ENCODE measurements around the gene BPIFB2.
A peak's percentile ranks its signal among the peaks of the same experiment; 100 is the strongest.

Gene BPIFB2

DNA sequence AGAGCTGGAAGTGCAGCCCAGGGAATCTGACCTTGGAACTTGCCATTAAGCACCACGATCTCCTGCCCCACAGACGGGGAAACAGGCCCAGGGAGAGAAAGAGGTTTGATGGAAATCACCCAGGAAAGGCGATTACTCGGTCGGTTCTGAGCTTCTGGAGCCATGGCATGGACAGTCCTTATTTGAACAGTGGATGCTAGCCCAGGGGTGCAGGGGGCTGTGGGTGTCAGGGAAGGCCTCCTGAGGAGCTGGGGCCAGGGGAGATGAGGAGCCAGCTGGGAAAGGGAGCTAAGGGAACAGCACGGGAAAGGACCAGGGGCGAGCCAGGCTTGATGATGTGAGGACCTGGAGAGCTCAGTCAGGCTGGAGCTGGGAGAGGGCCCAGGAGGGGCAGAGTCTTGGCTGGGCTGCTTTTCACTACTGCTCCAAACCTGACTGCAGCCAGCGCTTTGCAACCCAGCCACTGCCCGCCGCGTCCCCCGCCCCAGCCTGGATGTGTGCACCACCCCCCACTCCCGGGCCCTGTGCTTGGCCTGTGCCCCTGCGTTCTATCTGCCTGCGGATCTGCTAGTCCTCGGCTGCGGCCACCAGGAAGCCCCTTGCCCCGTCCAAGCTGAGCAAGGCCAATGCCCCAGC lies 21.1 kb upstream of the BPIFB2 start:
- DNase-seq (ENCODE audit: low read depth) = no peak

DNA sequence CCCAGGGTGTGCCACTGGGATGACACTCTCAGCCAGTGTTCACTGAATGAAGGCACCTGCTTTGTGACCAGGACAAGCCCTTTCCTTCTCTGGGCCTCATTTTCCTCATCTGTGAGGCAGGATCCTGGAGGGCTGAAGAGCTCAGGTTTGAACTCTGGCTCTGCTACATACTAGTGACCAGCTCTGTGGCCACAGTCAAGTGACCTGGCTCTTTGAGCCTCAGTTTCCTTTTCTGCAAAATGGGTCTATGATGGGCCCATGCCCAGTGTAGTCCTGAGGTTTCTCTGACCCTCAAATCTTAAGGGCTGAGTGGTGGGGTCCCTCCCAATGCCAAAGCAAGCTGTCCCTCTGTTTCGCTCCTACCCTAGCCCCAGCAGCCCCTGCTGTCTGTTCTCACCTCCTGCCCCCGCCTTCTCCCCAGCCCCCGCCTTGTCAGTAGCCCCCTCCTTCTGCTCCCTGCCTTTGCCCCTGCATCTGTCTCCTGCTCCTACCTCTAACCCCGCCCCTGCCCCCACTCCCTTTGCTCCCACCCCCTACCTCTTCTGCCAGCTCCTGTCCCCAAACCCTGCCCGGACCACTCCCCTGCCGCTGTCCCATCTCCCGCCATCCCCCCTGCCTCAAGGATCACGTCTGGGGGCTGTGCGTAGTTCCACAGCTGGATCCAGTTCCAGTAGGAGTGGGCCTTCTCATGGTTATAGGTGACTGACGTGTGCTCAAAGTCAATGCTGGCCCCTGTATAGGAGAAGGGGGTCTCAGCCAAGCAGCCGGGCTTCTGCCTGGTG lies 20.3 kb upstream of the BPIFB2 start:
- no peak for DNase-seq (ENCODE audit: low read depth)

DNA sequence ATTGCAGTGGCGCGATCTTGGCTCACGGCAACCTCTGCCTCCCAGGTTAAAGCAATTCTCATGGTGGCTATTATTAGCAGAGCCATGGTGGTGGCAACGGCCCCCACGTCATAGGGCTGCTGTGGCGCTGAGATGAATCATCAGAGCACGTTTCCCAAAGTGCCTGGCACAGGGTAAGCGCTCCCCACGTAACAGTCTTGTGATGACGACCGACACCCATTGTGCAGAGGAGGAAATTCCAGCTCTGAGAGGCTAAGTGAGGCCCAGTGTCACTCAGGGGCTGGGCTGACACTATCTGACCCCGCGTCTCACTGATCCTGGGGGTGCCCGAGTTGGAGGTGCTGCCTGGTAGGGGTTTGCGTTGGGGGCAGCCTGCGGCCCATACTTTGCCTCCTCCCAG lies 19.5 kb upstream of the BPIFB2 start:
- DNase-seq (ENCODE audit: low read depth) = no peak

DNA sequence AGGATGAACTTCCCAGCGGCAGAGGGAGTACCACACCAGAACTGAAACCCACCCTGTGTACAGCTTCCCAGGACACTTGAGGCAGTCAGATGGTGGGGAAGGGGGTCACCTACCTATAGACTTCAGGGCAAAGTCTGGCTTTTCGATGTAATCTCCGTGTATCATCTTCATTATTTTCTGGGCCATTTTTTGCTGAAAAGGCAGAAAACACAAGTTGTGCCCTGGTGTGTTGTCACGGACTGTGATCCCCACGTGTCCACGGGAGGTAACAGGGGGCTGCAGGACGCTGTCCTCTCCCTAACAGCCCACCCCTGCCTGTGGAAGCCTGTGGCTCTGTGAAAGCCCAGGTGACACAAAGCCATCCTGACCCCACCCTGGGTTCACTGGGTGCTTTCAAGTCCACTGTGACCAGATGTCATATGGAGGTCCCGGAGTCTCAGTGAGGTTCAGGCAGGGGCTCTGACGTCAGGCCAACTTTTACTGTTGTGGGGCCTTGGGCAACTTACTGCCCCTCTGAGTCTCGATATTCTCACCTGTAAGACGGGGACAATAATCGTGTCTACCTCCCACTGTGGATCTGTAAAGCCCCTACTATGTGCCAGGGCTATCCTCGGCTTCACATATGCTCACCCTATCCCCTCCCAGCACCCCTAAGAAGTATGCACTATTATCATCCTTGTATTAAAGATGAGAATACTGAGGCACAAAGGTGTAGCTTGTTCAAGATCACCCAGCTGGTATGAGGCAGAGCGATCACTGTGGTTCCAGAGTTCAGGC lies 17.8 kb upstream of the BPIFB2 start:
- no peak for DNase-seq (ENCODE audit: low read depth)

DNA sequence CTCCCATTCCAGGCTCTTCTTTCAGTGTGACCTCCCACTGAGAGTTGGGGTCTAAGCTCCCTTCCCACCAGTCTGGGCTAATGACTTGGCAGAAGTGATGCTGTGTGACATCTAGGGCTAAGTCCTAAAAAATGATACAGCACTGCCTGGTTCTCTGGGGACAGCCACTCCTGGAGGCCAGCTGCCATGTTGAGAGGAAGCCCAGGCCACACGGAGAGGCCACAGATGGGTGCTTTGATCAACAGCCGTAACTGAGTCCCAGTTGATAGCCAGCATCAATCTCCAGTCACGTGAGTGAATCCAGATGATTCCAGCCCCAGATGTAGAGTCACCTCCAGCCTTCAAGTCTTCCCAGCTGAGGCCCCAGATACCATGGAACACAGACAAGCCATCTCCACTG lies 17.1 kb upstream of the BPIFB2 start:
- DNase-seq (ENCODE audit: low read depth) = no peak

DNA sequence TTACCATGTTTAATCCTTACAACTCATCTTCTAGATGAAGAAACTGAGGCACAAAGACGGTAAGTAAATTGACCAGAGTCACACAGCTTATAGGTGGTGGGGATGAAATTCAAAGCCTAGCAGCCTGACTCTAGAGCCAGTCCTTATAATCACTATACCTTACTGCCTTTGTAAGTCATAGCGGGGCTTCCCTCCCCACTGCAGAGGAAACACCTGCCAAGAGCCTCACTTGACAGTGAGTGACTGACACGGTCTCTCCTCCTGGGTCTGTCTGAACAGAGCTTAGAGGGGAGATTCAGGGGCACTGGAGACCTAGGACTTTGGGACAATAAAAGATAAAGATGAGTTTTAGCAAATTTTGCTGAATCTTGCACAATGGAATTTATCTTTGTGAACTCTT lies 16.1 kb upstream of the BPIFB2 start:
- DNase-seq (ENCODE audit: low read depth) = no peak

DNA sequence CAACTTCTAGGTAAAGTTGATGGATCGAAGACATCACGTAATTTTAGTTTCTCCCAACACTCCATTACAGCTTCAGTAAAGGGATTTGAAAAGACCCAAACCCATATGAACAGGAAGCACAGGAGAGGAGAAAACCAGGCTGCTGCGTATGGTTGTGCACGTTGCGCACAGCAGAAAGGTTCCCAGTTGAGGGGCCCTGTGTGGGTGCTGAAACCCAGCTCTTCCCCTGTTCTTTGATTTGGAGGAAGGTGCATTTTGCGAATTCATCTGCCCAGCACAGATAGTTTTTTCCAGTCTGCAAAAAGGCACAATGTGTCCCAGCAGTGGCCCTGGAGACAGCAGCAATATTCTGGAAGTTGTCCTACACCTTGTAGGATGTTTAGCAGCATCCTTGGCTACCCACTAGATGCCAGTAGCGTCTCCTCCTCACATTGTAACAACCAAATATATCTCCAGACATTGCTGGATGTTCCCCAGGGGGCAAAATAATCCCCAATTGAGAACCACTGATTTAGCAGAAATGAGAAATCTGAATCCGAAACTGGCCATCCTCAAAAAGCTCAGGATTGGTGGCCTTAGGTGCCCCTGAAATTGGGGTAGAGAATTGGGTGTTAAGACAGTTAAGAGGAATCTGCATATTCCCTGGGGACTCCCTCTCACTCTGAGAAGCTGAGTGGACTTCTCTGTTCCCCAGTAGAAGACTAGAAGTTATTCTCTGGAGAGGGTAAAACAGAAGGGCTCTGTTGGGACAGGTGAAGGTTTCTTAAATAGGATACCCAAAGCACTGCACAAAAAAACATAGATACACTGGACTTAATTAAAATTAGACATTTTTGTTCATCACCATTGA lies 15.5 kb upstream of the BPIFB2 start:
- no peak for DNase-seq (ENCODE audit: low read depth)

DNA sequence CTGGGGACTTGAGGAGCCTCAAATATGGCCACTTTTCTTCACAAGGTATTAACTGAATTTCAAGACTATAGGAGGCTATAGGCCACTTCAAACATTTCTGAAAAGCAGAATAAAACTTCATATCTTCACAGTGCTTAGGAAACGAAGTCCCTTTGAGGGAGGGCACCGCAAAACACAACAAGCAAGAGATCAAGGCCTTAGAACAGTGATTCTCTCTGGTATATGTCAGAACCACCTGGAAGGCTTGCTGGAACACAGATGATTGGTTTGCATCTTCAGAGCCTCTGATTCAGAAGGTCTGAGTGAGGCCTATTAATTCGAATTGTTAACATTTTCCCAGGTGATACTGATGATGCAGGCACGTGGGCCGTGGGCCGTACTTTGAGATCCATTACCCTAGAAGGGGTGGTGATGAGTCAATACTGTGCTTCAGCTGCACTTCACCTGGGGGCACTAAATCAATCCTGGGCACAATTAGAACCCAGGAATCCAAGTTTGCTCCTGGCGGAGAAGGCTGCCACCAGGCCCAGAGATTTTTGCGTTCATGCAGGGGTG lies 13.9 kb upstream of the BPIFB2 start:
- DNase-seq (ENCODE audit: low read depth) = no peak

DNA sequence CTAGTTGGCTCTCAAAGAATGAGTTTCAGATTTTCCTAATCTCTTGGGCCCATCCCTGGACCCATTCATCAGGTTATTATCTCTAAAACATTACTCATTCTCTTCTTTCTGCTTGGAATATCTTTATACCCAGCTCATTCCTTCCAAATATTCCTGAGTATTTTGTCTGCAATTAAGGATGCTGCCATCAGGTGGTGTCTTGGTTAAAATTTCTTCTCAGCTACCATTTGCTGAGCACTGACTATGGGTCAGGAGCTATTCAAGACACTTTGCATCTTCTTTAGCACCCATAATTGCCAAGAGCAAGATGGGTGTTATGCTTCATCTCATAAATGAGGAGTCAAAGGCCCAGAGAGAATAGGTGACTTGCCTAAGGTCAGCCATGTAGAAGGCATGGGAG lies 11.7 kb upstream of the BPIFB2 start:
- DNase-seq (ENCODE audit: low read depth) = no peak

DNA sequence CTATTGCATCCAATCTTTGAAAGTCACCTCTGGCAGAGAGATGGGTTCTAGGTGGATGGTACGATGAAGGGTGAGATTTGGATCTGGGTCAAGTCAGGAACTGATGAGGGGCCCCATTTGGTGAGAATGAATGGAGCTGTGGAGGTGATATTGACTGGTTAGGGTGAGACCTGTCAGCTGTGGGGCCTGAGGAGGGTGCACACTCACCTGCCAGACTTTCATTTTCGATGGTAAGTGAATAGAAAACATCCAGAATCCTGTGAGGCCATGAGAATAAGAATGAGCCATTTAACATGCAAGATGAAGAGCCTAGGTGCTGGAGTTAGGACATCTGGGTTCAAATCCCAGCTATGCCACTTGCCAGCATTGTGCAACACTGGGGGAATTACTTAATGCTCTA lies 10.1 kb upstream of the BPIFB2 start:
- no peak for DNase-seq (ENCODE audit: low read depth)

DNA sequence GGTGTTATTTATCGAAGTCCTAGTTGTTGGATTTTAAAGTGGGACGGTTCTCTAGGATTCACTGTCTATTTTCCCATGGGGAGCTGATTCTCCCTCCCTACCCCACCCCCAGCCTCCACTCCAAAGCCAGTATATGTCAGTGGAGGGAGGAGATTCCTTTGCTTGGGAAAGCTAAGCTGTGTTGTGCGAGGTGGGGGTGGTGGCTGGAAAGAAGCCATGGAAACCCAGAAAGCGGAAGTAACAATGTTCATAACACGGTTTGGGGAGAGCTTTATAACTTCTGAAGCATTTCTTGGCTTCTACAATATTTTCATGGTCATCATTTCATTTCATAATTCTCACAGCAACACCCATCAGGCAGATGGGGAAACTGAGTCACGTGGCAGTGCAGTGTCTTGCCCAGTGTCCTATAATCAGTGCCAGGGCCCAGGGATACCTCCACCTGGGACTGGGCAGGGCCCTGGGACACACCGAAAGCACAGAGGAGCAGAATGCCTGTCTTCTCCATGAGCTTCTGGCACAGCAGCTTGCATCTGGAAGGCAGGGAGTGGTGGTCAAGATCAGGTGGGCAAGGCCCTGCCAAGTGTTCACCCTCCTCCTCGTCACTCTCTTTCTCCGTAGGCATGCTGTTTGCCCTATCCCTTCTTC lies 7.8 kb upstream of the BPIFB2 start:
- DNase-seq (ENCODE audit: low read depth) = no peak

DNA sequence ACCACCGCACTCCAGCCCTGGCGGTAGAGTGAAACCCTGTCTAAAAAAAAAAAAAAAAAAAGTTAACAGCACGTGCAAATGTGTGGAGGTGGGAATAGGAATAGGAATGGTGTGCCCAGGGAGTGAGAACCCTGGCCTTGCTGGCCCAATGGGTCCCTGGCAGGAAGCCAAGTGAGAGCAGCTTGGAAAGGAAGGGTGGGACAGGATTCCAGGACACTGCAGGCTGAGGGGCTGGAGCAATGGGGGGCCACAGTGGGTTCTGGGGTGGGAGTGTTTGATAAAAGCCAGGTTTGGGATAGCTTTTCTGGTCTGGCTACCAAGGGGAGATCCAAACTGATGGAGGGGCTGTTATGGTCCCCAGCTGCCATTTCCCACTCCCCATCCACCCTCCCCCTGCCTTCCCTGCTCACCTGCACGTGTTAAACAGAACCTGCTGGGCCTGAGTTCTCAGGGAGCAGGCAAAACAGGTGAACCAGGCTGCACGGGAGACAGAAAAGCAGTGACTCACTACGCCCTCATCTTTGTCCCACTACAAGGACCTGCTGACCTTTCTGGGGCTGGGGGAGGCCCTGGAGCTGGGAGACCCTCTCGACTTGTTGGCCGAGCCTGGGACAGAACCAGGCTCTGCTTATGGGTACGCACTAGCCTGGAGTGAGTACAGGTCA lies 6.6 kb upstream of the BPIFB2 start:
- DNase-seq (ENCODE audit: low read depth) = no peak

DNA sequence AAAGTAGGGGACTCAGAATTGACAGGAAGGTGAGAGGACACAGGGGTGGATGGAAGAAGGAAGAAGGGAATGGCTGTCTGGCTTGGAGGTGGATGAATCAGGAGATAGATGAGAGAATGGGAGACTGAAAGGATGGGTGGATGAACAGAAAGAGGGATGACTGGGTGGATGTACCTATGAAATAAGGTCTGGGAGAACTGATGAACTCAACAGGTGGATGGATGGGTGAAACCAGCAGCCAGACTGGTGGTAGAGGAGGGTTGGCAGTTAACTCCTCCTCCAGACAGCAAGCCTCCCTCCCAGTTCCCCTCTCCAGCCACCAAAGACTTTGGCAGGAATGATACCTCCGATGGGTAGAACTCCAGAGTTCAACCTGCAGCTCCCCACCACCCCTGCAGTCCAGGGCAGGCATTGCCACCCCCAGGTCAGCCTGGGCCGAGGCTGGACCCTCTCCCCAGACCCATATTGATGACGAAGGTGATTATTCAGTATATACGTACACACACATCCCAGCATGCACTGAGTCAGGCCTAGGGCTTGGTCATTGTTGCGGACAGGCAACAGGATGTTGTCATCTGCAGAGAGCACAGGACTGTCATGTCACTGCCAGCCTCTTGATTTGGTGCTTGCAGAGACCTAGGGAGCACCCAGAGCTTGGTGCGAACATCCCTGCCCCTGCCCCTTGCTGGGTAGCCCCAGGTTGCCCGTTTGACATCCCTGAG lies 5.3 kb upstream of the BPIFB2 start:
- DNase-seq (ENCODE audit: low read depth) = no peak

DNA sequence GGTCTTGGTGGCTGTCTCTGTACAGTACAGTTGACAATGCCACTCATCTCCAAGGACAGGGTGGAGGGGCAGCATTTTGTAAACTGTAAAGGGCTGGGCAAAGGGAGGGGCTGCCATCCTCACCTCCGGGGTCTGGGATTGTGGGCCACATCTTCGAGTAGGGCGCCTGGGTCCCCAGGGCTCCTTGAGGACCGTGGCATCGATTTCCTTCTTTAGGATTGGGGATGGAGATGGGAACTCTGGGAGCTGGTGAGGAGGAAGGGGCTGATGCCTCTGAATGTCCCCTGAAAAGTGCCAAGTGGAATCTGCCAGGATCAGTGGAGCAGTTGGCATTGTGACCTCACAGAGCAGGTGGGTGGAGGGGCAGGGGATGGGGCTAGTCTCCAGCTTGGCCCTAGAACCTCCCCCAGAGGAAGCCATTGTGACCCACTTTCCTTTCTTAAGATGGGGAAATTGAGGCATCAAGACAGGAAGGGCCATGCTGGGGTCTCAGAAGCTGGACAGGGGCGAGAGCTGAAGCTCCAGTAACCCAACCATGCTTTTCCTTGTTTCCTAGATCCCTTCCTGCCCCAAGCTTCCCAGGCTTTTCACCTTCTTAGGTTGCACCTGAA lies 3.3 kb upstream of the BPIFB2 start, which contains the start of gene SUN5:
Gene SUN5, minus strand, starts transcription at position 293 of the 611 bp plus-strand sequence. Its CDS starts 93 bp downstream, at position 200.
- no peak for DNase-seq (ENCODE audit: low read depth)

DNA sequence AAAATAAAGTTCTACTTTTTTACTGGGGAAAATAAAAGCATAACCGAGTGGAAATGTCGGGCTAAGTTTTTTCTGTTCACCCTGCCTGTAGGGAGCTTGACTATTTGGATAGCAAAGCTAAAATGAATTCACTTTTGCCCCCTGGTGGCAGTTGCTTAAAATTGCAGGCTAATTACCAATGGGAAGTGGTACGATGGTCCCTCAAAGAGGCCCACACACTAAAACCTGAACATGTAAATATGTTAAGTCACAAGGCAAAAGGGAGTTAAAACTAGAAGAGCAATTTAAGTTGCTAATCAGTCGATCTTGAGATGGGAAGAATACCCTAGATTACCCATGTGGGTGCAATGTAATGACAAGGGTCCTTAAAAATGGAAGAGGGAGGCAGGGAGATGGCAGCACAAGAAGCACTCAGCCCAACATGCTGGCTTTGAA lies 2.4 kb upstream of the BPIFB2 start:
- DNase-seq (ENCODE audit: low read depth) = peak; percentile 28

DNA sequence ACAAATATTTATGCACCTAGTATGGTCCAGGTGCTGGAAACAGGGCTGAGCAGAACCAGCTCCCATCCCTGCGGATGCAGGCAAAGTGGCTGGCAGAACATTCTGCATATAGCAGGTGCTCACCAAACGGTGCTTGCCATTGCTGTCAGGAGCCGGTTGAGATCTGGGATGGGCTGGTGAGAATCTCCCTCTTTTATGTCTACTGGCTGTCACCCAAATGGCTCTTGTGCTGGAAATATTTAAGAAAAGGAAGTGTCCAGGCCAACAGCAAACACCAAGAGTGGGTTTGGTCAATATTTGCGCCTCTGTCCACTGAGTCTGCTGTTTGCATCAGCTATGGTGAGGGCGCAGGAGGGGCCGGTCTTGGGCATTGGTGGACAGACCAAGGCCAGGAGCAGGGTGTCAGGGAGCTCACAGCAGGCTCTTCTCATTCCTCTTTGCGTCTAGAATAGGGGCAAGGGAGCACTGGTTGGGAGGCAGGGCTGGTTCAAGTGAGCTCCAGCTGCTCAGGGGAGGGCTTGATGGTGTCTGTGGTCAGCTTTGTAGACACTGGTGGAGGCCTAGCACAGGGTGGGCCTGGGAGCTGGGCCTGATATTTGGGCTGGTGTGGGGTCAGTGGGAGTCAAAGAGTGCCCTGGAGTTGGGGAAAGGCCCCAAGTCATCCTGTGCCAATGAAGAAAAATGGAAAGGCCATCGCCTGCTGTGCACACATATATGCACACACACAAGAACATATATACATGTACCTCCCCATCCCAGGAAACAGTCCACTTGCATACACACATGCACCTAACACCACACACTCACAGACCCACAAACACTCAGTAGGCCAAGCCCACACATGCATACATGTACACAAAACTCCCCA lies 1.4 kb upstream of the BPIFB2 start:
- no peak for DNase-seq (ENCODE audit: low read depth)

DNA sequence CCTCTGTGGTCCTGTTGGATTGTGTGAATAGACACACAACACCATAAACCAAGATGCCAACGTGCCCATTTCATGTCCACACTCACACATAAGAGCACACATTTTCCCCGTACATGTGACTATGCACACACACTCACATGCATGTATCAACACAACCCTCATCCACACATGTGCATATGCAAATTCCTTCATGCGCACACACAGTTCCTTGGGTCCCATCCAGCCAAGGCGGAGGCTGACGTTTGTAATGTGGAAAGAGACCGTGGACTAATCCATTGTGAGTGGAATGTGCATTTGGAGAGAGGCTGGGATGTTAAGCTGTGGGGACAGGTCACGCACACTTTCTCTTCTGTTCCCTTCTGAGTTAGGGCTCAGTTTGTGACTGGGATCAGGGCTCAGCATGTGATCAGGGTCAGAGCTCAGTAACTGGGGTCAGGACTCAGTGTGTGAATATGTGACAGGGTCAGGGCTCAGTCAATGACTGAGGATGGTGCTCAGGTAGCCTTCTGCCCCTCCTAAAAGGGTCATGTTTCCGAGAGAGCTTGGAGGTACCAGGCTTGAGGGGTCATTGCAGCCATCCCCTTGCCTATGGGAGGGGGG lies 628 bp upstream of the BPIFB2 start:
- no peak for DNase-seq (ENCODE audit: low read depth)

Data from activated T-cell treated with anti-CD3 and anti-CD28 coated beads for 24 hours (primary cell).